Stimulated activated CD8-positive, alpha-beta memory T cell treated with anti-CD3 and anti-CD28 coated beads, Interleukin-12 subunit alpha, Interleukin-12 subunit beta, amount 100 ng/mL, for 4 hours (primary cell): ENCODE data around the gene YPEL2.

Experiments
- DNase-seq: peaks from one replicate; pipeline ENCODE4 v3.0.0-alpha.2; 2020; ENCODE audit warnings: low read depth

The YPEL2 gene

DNA sequence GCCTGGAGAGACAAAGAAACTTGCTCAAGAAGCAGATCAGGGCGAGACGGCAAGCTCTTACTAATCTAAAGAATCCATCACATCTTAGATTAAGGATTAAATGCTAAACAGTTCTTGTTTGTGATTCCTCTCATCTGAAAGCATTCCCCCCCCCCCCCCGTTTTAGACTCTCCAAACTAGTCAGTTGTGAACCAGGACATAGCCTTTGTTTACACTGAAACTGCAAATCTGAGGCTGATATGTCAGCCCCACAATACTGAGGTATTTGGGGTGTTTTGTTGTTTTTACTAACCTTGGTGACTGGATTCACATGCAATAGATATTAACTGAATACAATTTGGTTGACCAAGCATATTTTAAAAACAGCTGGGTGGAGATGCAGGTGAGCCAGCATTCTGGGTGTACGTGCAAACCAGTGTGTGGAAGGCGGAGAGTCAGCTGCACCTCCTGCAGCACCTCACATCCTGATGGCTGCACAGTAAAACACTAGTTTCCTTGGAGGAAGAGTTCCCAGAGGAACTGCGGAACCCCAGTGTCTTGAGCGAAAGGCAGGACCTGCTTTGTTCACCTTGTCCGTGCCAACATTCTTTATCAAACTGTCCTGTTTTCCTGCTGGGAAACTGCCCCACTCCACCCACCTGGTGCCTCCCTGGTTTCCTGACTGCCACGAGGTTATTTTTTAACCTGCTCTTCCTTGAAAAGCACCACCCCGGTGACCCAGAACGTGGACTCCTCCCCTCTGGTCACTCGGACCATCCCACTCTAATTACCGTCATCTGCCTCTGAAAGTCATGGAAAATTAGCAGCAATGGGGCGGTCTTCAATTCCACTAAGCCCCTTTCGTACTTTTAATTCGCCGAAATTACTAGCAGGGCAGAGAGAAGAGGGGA, 1.2 kb upstream of the YPEL2 start:
- DNase-seq, result no peak

DNA sequence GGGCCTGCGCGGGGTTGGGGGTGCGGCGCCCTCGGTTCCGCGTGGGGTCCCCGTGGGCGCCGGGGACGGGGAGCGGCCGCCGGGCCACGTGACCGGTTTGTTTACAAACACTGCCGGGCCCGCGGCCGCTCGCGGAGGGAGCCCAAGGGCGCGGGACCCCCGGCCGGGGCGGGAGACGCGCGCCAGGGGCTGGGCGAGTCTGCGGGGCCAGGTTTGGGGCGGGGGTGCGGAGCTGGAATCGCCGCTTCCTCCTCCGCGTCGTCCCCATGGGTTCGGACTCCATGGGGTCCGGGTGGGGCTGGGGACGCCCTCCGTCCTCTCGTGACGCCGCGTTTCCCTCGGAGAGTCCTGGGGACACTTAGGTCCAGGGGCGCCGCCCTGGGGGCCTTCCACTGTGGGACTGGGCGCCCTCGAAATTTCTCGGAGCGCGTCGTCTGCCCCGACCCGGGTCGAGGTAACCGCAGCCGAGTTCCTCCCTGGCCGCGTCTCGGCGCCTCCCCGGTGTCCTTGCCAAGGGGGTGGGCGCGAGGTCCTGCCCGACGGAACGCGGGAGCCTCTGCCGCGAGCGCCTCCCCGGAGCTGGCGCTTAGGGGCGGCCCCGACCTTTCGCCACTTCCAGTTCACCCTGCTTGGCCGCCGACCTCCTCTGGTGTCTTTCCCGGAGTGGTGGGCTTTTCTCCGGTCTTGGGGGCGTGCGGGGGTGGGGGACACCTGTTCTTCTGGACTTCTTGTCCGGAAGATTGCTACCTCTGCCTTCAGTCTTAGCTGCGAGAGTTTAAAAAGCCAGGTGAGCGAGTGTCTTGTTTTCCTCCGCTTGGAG, 684 bp downstream of the YPEL2 start:
- no peak for DNase-seq

DNA sequence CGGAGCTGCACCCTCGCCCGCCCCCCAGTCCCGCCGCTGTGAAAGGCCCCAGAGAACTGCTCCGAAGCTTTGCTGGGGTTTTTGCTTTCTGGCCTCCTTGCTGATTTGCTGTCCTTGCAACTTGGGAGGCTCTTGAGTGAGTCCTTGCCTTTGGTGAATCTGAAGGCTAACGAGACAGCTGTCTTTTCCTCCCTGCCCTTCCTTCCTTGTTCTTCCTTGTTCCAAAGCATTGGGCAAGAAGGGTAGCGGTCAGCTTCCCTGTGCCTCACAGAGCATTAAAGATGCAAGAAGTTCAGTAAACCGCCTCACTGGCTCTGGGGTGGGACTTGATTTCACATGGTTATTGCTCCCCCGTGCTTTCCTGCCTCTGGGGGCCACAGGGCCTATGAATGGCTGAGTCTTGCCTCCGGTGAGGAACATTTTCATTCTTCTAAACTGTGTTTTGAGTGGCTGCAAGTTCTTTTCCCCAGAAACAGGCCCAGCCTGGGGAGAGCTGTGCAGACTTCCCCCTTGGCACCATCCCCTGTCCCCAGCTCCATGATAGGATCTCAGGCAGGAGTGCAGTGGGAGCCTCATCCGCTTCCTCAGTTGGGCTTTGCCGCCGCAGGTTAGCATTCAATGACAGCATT, 1.4 kb downstream of the YPEL2 start:
- DNase-seq, result no peak

DNA sequence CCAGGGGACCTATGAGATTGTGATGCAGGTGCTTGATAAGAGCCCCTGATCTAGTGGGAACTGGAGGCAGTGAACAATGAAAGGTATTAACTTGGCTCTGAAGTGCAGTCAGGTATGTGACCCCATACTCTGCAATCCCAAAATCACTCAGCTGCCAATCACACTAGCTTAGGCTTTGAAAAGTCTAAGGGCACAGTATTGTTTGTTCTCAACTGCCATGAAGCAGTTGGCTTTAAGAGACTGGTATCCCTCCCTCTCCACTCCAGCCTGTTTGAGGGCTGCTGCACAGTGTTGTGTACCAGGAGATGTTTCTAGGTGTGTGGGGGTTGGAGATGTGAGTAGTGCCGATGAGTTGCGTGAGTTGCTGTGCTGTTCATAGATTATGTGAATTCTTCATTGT, 2.4 kb downstream of the YPEL2 start:
- no peak for DNase-seq

DNA sequence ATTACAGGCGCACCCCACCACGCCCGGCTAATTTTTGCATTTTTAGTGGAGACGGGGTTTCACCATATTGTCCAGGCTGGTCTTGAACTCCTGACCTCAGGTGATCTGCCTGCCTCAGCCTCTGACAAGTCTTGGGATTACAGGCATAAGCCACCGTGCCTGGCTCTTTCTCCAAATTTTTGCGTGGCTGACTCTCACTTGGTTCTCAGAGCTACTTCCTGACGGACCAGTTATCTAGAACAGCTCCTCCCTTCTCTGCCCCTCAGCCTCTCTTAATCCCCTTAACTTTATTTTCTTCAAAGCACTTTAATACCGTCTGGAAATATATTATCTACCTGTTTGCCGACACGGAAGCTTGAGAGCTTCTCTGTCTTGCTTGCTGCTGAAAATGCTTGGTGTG, 4.2 kb downstream of the YPEL2 start:
- DNase-seq, result no peak

DNA sequence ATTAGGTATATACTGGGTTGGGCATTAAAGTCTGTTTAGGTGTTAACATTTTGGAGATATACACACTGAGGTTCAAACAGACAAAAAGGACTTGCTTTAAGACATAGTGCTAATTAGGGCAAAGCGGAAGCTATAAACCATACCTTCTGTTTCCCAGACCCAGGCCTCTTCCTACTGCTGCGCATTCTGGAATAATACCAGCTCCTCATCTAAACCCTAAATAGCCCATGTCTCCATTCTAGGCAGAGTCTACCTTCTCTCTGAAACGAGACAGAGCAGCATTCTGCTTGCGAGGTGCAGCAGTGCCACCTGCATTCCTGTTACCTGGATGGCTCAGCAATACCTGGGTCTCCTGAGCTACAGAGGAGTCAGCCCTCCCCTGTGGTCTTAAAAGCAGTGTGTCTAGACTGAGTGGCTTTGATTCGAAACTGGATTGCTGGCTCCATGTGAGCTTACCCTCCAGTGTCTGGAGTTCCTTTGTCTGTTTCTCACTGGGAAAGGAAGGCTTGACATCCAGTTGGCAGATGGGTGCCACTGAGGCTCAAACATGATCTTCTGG, 6.4 kb downstream of the YPEL2 start:
- DNase-seq, result no peak

DNA sequence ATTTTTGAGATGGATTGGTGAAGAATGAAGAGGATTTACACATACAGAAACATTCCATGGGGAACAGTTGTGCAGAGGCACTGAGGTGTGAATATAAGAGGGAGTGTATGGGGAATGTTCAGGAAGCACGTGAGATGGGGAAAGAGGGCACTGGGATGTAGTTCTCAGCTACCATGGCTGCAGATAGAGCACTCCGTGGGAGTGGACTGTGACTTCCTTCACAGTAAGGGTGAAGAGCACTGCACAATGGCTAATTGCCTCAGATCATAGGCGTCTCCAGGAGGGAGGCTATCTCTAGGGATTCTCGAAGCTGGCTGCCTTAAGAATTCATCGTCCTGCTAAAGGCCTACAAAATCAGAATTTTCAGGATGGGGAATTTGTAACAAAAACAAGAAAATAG, 7.0 kb downstream of the YPEL2 start:
- DNase-seq, result no peak

DNA sequence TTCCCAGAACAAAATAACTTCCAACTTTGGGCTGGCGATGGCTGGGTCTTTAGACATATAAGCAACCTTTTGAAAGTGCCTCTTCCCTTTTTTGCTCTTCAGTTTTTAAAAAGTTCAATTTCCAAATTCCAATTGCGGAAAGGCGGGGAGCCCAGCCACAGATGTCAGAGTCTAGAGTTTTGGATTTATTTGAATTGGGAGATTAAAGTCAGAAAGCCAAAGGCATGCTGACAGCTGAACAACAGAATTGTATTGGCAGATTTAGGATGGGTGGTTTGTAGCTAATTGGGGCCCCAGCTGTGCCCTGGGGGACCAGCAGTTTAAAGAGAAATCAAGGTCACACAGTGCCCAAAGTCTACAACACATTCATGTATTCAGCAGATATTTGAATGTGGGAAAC, 10.5 kb downstream of the YPEL2 start:
- no peak for DNase-seq

DNA sequence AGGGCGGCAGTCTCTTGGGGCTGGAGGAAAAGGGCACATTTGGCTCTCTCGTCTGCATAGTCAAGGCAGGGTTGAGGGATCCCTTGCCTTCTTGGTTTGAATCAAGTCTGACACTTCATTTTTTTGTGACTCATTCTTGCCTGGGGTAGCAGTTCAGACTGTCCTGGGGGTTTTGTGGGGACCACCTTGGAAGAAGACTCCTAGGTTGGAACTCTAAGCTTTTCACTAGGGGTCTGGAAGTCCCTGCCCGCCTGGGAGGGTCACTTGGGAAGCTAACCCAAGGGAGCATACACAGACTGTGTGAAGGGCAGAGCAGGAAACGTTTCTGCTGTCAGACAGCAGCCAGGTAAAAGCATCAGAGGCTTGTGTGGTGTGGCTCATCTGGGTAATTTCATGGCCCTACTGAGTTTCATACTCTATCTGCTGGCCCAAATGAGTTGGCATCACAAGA, 11.3 kb downstream of the YPEL2 start:
- DNase-seq, result no peak

DNA sequence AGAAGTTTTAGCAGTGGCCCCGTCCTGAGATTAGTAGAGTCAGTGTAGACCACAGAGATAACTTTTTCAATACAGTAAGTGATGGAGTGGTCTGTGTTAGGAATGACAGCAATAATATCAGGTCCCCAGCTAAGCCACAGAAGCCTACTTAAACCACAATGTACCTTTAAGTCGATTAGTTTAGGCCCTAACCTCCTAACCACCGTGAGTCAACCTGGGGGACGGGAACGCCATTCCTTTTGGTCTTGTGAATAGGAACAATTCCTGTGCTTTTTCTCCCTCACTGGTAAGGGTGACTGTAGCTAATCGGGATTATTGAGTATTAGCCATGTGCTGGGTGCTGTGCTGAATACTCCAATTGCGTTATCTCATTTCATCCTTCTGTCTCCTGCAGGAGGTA, 14.0 kb downstream of the YPEL2 start:
- no peak for DNase-seq

DNA sequence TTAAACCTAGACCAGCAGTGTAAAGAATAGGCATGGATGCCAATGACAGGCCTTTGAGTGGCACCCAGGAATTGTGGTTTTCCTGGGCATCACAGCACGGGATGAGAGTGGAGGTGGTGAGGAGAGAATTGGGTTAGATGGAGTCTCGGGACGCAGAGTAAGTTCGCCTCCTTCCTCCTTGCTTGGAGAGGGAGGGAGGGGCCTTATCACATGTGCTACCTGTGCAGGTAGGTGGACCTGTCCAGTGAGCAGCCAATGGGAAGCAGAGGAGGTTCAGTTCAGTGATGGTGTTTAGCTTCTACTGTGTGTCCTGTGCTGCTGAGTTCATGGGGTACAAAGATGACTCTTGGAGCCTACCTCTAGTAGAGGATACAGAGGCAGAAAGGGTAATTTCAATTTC, 14.9 kb downstream of the YPEL2 start:
- no peak for DNase-seq

DNA sequence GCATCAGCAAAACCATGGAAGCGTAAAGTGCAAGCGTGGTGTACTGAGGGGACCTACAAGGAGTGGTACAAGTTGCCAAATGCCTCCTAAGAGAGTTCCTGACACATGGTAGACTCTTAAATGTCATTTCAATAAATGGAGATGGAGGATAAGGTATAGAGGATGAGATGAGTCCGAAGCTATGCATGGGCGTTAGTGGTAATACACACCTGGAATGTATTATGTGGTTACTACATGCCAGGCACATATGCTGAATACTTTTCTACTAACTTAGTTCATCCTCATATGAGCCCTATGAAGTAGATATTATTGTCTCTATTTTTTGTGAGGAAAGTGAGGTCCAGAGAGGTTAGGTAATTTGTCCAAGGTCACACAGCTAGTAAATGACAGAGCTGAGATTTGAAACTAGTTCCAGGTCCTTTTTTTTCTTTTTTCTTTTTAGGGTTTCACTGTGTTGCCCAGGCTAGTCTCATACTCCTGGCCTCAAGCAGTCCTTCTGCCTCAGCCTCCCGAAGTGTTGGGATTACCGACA, 15.5 kb downstream of the YPEL2 start:
- DNase-seq, result no peak

DNA sequence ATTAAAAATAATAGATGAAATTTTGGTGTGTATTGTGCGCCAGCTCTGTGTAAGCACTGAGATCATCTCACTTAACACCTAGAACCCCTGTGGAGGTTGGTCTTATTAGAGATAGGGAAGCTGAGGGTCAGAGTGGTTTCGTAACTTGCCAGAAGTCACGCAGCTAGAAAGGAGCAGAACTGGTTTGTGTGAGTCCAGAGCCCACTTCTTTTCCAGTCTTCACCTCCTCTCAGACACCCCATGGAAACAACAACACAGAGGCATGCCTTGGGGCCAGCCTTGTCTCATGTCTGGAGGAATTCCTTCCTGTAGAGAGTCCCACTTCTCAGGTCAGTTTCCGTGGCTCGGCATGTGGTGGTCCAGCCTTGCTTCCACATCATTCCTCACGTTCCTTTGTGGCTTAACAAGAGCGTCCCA, 16.5 kb downstream of the YPEL2 start:
- DNase-seq, result no peak

DNA sequence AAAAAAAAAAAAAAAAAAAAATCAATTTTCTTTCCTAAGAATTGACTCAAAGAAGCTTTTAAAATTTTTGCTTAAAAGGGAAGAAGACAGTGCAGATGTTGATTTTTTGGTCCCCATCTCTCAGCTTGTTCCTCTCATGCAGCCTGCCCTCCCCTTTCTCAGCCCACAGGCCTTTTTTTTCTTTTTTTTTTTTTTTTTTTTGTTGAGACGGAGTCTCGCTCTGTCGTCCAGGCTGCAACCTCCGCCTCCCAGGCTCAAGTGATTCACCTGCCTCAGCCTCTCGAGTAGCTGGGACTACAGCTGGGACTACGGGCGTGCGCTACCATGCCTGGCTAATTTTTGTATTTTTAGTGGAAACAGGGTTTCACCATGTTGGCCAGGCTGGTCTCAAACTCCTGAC, 17.7 kb downstream of the YPEL2 start:
- DNase-seq, result no peak

DNA sequence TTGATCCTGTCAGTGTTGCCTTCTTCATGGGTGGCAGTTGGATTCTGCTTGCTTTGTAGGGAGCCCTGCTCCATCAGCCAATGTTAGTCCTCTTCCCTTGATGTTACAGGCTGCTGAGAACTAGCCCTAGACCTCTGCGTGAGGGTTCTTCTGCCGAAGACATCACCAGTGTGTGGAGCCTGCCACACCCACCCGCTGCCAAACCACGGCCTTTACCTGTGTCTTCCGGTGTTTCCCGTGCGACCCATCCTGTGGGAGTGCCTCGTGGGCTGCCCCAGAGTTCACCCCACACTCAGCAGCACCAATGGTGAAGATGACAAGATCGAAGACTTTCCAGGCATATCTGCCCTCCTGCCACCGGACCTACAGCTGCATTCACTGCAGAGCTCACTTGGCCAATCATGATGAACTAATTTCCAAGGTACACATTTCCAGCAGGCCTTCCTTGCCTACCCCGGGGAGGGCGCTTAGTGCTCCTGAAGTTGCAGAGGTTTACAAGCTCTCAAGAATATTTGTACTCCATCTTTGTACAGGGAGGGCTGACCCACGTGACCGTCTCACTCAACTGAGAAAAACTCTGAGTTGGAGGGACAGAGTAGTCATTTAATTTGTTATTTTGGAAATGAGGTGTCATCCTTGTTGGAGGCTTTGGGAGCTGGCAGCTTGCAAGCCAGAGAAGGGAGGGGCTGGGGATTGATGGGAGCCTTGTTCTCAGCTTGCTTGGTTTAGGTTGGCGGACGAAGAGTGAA, 21.8 kb downstream of the YPEL2 start:
- DNase-seq, result no peak

DNA sequence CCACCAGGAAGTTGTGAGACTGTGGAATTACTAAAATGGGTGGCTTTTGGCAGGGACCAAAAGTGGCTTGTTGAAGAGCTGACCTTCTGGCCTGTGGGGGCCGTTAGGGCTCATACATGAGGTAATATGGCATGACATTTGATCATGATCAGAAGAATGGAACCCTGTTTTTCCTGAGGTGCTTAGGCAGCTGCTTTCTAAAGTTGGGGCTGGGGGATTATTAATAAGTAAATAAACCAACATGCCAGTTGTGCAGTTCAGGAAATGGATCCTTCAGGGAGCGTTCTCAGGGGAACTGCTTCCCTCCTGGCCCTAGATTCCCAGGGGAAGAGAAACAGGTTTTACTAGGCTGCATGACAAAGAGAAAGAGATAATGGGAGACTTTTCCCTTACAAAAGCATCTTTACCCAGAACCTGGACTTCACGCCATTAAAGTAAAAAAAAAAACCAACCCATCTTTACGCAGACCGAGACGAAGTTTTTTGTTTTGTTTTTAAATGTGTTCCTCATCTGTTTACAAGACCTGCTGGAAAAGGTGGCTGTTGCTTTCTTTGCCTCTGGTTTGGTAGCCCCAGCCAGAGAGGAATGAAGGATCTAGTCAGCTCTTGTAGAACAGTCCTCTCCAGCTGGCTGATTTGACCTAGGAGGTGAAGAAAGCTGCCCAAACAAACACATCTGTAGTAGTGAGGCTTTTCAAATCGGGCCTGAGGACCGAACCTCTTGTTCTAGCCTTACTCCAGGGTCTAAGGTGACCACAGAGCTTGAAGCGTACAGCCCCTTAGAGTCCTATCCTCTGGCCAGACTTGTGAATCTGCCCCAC, 22.7 kb downstream of the YPEL2 start:
- DNase-seq, result no peak

DNA sequence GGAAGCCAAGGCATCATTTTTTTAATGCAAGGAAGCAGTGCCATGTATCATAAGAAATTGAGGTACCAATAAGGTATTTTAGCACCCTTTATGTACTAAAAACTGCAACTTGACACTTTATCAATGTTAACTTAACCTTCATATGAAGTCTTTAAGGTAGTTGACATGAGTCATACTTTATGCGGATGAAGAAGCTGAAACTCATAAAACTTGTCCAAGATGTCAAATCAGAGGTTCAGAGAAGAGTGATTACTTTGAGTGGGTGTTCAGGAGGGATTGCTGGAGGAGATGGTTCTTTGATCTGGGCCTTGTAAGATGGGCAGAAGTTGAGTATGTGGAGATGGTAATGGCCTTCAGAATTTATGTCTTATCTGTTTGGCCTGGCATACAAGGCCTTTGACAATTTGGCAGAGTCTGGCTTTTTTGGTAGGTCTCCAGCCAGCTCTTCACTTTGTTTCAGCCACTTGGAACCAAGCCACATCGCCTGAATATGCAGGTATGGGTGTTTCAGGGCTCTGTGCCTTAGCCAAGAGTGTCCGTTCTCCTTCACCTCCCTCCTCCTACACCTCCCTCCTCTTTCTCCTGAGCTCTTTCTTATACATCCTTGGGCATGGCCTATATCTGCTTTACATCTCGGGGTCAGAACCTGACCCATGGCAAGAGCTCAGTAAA, 23.7 kb downstream of the YPEL2 start:
- DNase-seq, result no peak

DNA sequence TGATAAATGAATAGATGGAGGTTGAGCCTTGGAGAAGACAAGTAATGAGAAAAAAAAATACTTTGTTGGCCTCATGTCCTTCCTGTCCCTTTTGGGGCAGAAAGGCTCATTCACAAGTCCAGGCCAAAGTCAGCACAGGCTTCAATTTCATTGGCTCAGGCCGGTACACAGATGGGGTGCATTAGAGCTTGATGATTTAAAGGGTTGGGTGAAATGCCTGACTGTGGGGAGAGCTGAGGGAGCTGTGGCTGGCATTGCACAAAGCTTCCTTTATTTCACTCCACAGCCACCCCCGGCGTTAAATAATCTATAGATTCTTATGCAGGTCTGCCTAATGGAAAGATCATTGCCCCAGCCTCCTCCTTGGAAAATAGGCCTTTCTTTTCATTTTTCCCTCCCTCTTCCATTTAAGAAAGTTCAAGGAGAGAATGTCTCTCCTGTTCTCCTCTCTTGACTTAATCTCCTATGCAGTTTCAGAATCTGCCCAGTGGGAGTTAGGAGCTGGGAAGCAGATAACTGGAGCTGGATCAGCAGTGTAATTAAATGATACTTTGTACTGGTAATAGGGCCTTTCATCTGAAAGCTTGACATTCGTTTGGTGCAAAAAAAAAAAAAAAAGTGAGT, 24.4 kb downstream of the YPEL2 start:
- DNase-seq, result no peak

DNA sequence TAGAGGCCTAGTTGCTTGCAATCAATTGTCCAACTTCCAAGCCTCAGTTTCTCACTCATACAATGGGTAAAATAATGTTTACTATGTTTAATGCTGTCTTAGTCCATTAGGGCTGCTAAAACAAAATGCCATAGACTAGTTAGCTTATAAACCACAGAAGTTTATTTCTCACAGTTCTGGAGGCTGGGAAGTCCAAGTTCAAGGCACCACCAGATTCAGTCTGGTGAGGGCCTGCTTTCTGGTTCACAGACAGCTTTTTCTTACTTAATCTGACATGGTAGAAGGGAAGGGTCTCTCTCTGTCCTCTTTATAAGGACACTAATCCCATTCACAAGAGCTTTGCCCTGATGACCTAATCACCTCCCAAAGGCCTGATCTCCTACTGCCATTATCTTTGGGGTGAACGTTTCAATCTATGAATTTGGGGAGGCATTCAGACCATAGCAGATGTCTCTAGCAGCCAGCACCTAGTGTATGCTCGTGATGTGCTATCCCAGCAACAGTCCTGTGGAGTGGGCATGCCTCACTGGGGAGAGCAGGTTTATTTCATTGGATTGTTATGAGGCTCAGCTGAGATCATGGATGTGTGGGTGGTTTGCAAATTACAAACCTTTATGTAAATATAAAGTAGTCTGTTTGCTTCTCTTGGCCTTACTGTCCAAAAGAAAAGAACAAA, 25.2 kb downstream of the YPEL2 start:
- DNase-seq, result no peak
